ENCODE measurements around the gene RBM6.
A peak's percentile ranks its signal among the peaks of the same experiment; 100 is the strongest.

Gene RBM6, protein sequence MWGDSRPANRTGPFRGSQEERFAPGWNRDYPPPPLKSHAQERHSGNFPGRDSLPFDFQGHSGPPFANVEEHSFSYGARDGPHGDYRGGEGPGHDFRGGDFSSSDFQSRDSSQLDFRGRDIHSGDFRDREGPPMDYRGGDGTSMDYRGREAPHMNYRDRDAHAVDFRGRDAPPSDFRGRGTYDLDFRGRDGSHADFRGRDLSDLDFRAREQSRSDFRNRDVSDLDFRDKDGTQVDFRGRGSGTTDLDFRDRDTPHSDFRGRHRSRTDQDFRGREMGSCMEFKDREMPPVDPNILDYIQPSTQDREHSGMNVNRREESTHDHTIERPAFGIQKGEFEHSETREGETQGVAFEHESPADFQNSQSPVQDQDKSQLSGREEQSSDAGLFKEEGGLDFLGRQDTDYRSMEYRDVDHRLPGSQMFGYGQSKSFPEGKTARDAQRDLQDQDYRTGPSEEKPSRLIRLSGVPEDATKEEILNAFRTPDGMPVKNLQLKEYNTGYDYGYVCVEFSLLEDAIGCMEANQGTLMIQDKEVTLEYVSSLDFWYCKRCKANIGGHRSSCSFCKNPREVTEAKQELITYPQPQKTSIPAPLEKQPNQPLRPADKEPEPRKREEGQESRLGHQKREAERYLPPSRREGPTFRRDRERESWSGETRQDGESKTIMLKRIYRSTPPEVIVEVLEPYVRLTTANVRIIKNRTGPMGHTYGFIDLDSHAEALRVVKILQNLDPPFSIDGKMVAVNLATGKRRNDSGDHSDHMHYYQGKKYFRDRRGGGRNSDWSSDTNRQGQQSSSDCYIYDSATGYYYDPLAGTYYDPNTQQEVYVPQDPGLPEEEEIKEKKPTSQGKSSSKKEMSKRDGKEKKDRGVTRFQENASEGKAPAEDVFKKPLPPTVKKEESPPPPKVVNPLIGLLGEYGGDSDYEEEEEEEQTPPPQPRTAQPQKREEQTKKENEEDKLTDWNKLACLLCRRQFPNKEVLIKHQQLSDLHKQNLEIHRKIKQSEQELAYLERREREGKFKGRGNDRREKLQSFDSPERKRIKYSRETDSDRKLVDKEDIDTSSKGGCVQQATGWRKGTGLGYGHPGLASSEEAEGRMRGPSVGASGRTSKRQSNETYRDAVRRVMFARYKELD

DNA sequence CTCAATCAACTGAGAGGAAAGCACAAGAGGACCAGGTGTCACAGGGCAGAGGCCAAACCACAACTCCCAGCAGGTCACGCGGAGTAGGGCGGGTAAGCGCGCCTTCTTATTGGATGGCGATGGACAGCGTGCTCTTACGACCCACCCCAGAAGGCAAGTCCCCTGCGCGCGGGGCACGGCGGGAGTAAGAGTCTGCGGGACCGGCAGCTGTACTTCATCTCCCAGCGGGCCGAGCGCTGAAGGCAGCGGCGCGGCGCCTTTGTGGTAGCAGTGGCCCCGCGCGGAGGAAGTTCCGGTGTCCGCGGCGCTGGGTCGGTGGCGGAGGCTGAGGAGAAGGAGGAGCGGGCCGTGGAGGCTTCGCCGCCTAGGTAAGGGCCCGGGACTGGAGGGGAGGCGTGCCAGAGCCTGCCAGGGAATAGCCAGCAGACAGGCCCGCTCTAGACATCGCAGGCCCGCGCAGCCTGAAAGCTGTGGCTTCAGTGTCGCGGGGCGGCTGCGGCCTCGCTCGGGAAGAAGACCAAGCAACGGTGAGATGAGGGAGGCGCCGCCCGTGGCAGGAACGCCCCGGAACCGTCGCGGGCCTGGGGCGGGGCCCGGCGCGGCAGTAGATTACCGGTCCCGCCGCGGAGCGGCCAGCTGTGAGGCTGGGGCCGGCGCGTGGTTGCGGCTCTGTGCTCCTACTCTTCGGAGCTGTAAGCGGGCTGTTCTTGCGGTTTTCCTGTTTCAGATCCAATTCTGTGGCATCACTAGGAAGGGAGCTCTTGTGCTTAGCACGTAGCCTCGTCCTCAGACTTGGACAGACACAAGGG, at the start of gene RBM6:
Gene RBM6, plus strand, starts transcription at position 293 of the 809 bp plus-strand sequence. CDS start 22,492 bp downstream, outside the sequence.
- TF ChIP-seq, protein P1, sequence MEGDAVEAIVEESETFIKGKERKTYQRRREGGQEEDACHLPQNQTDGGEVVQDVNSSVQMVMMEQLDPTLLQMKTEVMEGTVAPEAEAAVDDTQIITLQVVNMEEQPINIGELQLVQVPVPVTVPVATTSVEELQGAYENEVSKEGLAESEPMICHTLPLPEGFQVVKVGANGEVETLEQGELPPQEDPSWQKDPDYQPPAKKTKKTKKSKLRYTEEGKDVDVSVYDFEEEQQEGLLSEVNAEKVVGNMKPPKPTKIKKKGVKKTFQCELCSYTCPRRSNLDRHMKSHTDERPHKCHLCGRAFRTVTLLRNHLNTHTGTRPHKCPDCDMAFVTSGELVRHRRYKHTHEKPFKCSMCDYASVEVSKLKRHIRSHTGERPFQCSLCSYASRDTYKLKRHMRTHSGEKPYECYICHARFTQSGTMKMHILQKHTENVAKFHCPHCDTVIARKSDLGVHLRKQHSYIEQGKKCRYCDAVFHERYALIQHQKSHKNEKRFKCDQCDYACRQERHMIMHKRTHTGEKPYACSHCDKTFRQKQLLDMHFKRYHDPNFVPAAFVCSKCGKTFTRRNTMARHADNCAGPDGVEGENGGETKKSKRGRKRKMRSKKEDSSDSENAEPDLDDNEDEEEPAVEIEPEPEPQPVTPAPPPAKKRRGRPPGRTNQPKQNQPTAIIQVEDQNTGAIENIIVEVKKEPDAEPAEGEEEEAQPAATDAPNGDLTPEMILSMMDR (conservative IDR thresholded peaks at IDR 0.05; ENCODE audit: low read depth, low read length) = no peak
- H3K4me3 ChIP-seq (ENCODE audit: low read length) = peak within 1 kb of the TSS; percentile 88
- DNase-seq (ENCODE audit: low read depth) = peak; percentile 97

- DNase-seq (ENCODE audit: low read depth) = no peak
- H3K4me3 ChIP-seq (ENCODE audit: low read length) = no peak overlapping the region
- TF ChIP-seq, protein P1 (conservative IDR thresholded peaks at IDR 0.05; ENCODE audit: low read depth, low read length) = no peak
These were observed 44.2 kb upstream of the RBM6 start for GRCh38 chr3:49895791-49896190.

GRCh38 chr3:49896345-49896744, 43.6 kb upstream of the RBM6 start:
- TF ChIP-seq, protein P1 (conservative IDR thresholded peaks at IDR 0.05; ENCODE audit: low read depth, low read length) = no peak
- H3K4me3 ChIP-seq (ENCODE audit: low read length) = no peak overlapping the region
- no peak for DNase-seq (ENCODE audit: low read depth)

GRCh38 chr3:49898991-49899390, 41.0 kb upstream of the RBM6 start:
- DNase-seq (ENCODE audit: low read depth) = no peak
- H3K4me3 ChIP-seq (ENCODE audit: low read length) = no peak overlapping the region
- TF ChIP-seq, protein P1 (conservative IDR thresholded peaks at IDR 0.05; ENCODE audit: low read depth, low read length) = no peak

DNA sequence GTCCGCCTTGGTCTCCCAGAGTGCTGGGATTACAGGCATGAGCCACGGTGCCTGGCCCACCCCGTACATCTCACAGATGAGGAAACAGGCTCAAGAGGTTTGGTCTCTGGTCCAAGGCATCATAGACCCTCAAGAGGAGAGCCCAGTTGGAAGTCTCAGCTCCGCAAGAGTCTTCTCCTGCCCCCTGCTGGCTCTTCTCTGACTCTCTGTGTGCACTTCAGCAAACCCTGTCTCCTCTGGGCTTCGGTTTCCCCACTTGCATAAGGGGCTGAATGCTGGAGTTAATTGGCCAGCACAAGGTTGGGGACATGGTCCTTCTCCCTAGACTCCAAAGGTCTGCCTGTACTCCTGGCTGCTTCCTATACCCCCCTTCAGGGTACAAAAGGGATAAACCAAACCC, 40.1 kb upstream of the RBM6 start:
- no peak overlapping the region for H3K4me3 ChIP-seq (ENCODE audit: low read length)
- DNase-seq (ENCODE audit: low read depth) = no peak
- TF ChIP-seq, protein P1 (conservative IDR thresholded peaks at IDR 0.05; ENCODE audit: low read depth, low read length) = peak; percentile 37

GRCh38 chr3:49900491-49901153, 39.3 kb upstream of the RBM6 start:
- peak; percentile 90 for DNase-seq (ENCODE audit: low read depth)
- TF ChIP-seq, protein P1 (conservative IDR thresholded peaks at IDR 0.05; ENCODE audit: low read depth, low read length) = no peak
- H3K4me3 ChIP-seq (ENCODE audit: low read length) = no peak overlapping the region
